ENCODE measurements around the gene CIP2A.

The CIP2A gene

GRCh38 chr3:108562565-108562964 is 26.7 kb downstream of the CIP2A start:
- H3K27ac ChIP-seq (ENCODE audit: low read length): no peak overlapping the region
- H3K4me3 ChIP-seq (ENCODE audit: low read depth in 1 of 2, low read length in 2 of 2): no peak overlapping the region
- H3K27me3 ChIP-seq (ENCODE audit: low read depth, low read length): no peaks in the 10 kb centered on the region
- peaks cover 0 to 4% of the 10 kb centered on the region in 2 donors for H3K36me3 ChIP-seq (ENCODE audit: control insufficient read depth in 1 of 2, insufficient read depth in 2 of 2, low read length in 2 of 2)
- no peaks in the 10 kb centered on the region for H3K9me3 ChIP-seq (ENCODE audit: control insufficient read depth in 1 of 2, low read length in 2 of 2)
- H3K4me1 ChIP-seq (ENCODE audit: control insufficient read depth in 1 of 2, insufficient read depth in 2 of 2, low read length in 2 of 2): no peaks in the 10 kb centered on the region

GRCh38 chr3:108555966-108556581 is 33.2 kb downstream of the CIP2A start:
- Histone ChIP-seq H3K27me3 (ENCODE audit: low read depth, low read length) (no peaks in the 10 kb centered on the region), H3K4me1 (ENCODE audit: control insufficient read depth in 1 of 2, insufficient read depth in 2 of 2, low read length in 2 of 2) (no peaks in the 10 kb centered on the region), H3K27ac (ENCODE audit: low read length) (no peak overlapping the region), H3K9me3 (ENCODE audit: control insufficient read depth in 1 of 2, low read length in 2 of 2) (no peaks in the 10 kb centered on the region), H3K36me3 (ENCODE audit: control insufficient read depth in 1 of 2, insufficient read depth in 2 of 2, low read length in 2 of 2) (peaks cover 0 to 9% of the 10 kb centered on the region in 2 donors), H3K4me3 (ENCODE audit: low read depth in 1 of 2, low read length in 2 of 2) (no peak overlapping the region)

GRCh38 chr3:108554913-108555571 is 34.2 kb downstream of the CIP2A start:
- H3K4me1 ChIP-seq (ENCODE audit: control insufficient read depth in 1 of 2, insufficient read depth in 2 of 2, low read length in 2 of 2): no peaks in the 10 kb centered on the region
- H3K36me3 ChIP-seq (ENCODE audit: control insufficient read depth in 1 of 2, insufficient read depth in 2 of 2, low read length in 2 of 2): peaks cover 0 to 9% of the 10 kb centered on the region in 2 donors
- H3K4me3 ChIP-seq (ENCODE audit: low read depth in 1 of 2, low read length in 2 of 2): no peak overlapping the region
- no peak overlapping the region for H3K27ac ChIP-seq (ENCODE audit: low read length)
- no peaks in the 10 kb centered on the region for H3K9me3 ChIP-seq (ENCODE audit: control insufficient read depth in 1 of 2, low read length in 2 of 2)
- H3K27me3 ChIP-seq (ENCODE audit: low read depth, low read length): no peaks in the 10 kb centered on the region

GRCh38 chr3:108554229-108554628 is 35.0 kb downstream of the CIP2A start:
- no peak overlapping the region for H3K27ac ChIP-seq (ENCODE audit: low read length)
- peaks cover 0 to 5% of the 10 kb centered on the region in 2 donors for H3K36me3 ChIP-seq (ENCODE audit: control insufficient read depth in 1 of 2, insufficient read depth in 2 of 2, low read length in 2 of 2)
- H3K9me3 ChIP-seq (ENCODE audit: control insufficient read depth in 1 of 2, low read length in 2 of 2): no peaks in the 10 kb centered on the region
- no peaks in the 10 kb centered on the region for H3K4me1 ChIP-seq (ENCODE audit: control insufficient read depth in 1 of 2, insufficient read depth in 2 of 2, low read length in 2 of 2)
- H3K4me3 ChIP-seq (ENCODE audit: low read depth in 1 of 2, low read length in 2 of 2): no peak overlapping the region
- no peaks in the 10 kb centered on the region for H3K27me3 ChIP-seq (ENCODE audit: low read depth, low read length)

GRCh38 chr3:108552267-108553159 is 36.7 kb downstream of the CIP2A start:
- no peak overlapping the region for H3K27ac ChIP-seq (ENCODE audit: low read length)
- no peaks in the 10 kb centered on the region for H3K9me3 ChIP-seq (ENCODE audit: control insufficient read depth in 1 of 2, low read length in 2 of 2)
- H3K4me1 ChIP-seq (ENCODE audit: control insufficient read depth in 1 of 2, insufficient read depth in 2 of 2, low read length in 2 of 2): no peaks in the 10 kb centered on the region
- H3K36me3 ChIP-seq (ENCODE audit: control insufficient read depth in 1 of 2, insufficient read depth in 2 of 2, low read length in 2 of 2): peaks cover 0 to 5% of the 10 kb centered on the region in 2 donors
- H3K4me3 ChIP-seq (ENCODE audit: low read depth in 1 of 2, low read length in 2 of 2): no peak overlapping the region
- no peaks in the 10 kb centered on the region for H3K27me3 ChIP-seq (ENCODE audit: low read depth, low read length)

- H3K36me3 ChIP-seq (ENCODE audit: control insufficient read depth in 1 of 2, insufficient read depth in 2 of 2, low read length in 2 of 2): no peaks in the 10 kb centered on the region
- H3K27me3 ChIP-seq (ENCODE audit: low read depth, low read length): no peaks in the 10 kb centered on the region
- H3K4me3 ChIP-seq (ENCODE audit: low read depth in 1 of 2, low read length in 2 of 2): no peak overlapping the region
- no peaks in the 10 kb centered on the region for H3K4me1 ChIP-seq (ENCODE audit: control insufficient read depth in 1 of 2, insufficient read depth in 2 of 2, low read length in 2 of 2)
- H3K27ac ChIP-seq (ENCODE audit: low read length): no peak overlapping the region
- no peaks in the 10 kb centered on the region for H3K9me3 ChIP-seq (ENCODE audit: control insufficient read depth in 1 of 2, low read length in 2 of 2)
Measured at GRCh38 chr3:108548886-108549285, 40.4 kb downstream of the CIP2A start.

GRCh38 chr3:108548304-108548703 is 40.9 kb downstream of the CIP2A start:
- Histone ChIP-seq H3K4me1 (ENCODE audit: control insufficient read depth in 1 of 2, insufficient read depth in 2 of 2, low read length in 2 of 2) (no peaks in the 10 kb centered on the region), H3K36me3 (ENCODE audit: control insufficient read depth in 1 of 2, insufficient read depth in 2 of 2, low read length in 2 of 2) (peaks cover 0 to 5% of the 10 kb centered on the region in 2 donors), H3K27ac (ENCODE audit: low read length) (no peak overlapping the region), H3K27me3 (ENCODE audit: low read depth, low read length) (no peaks in the 10 kb centered on the region), H3K4me3 (ENCODE audit: low read depth in 1 of 2, low read length in 2 of 2) (no peak overlapping the region), H3K9me3 (ENCODE audit: control insufficient read depth in 1 of 2, low read length in 2 of 2) (no peaks in the 10 kb centered on the region)

GRCh38 chr3:108546692-108547091 is 42.5 kb downstream of the CIP2A start:
- Histone ChIP-seq H3K4me1 (ENCODE audit: control insufficient read depth in 1 of 2, insufficient read depth in 2 of 2, low read length in 2 of 2) (no peaks in the 10 kb centered on the region), H3K4me3 (ENCODE audit: low read depth in 1 of 2, low read length in 2 of 2) (peak overlapping the region; percentile 9 to 23), H3K27ac (ENCODE audit: low read length) (no peak overlapping the region), H3K27me3 (ENCODE audit: low read depth, low read length) (no peaks in the 10 kb centered on the region), H3K9me3 (ENCODE audit: control insufficient read depth in 1 of 2, low read length in 2 of 2) (no peaks in the 10 kb centered on the region), H3K36me3 (ENCODE audit: control insufficient read depth in 1 of 2, insufficient read depth in 2 of 2, low read length in 2 of 2) (peaks cover 0 to 7% of the 10 kb centered on the region in 2 donors)

- Histone ChIP-seq H3K36me3 (ENCODE audit: control insufficient read depth in 1 of 2, insufficient read depth in 2 of 2, low read length in 2 of 2) (peaks cover 0 to 7% of the 10 kb centered on the region in 2 donors), H3K4me1 (ENCODE audit: control insufficient read depth in 1 of 2, insufficient read depth in 2 of 2, low read length in 2 of 2) (no peaks in the 10 kb centered on the region), H3K27ac (ENCODE audit: low read length) (peak overlapping the region; percentile 45), H3K27me3 (ENCODE audit: low read depth, low read length) (no peaks in the 10 kb centered on the region), H3K4me3 (ENCODE audit: low read depth in 1 of 2, low read length in 2 of 2) (peak overlapping the region; percentile 9 to 23), H3K9me3 (ENCODE audit: control insufficient read depth in 1 of 2, low read length in 2 of 2) (no peaks in the 10 kb centered on the region)
Measured at GRCh38 chr3:108546247-108546646, 43.0 kb downstream of the CIP2A start.

GRCh38 chr3:108538083-108538482 is 51.2 kb downstream of the CIP2A start:
- Histone ChIP-seq H3K4me1 (ENCODE audit: control insufficient read depth in 1 of 2, insufficient read depth in 2 of 2, low read length in 2 of 2) (no peaks in the 10 kb centered on the region), H3K9me3 (ENCODE audit: control insufficient read depth in 1 of 2, low read length in 2 of 2) (no peaks in the 10 kb centered on the region), H3K36me3 (ENCODE audit: control insufficient read depth in 1 of 2, insufficient read depth in 2 of 2, low read length in 2 of 2) (no peaks in the 10 kb centered on the region), H3K27ac (ENCODE audit: low read length) (no peak overlapping the region), H3K4me3 (ENCODE audit: low read depth in 1 of 2, low read length in 2 of 2) (no peak overlapping the region), H3K27me3 (ENCODE audit: low read depth, low read length) (no peaks in the 10 kb centered on the region)

GRCh38 chr3:108528459-108529252 is 60.6 kb downstream of the CIP2A start:
- Histone ChIP-seq H3K4me3 (ENCODE audit: low read depth in 1 of 2, low read length in 2 of 2) (no peak overlapping the region), H3K27me3 (ENCODE audit: low read depth, low read length) (no peaks in the 10 kb centered on the region), H3K9me3 (ENCODE audit: control insufficient read depth in 1 of 2, low read length in 2 of 2) (no peaks in the 10 kb centered on the region), H3K27ac (ENCODE audit: low read length) (no peak overlapping the region), H3K4me1 (ENCODE audit: control insufficient read depth in 1 of 2, insufficient read depth in 2 of 2, low read length in 2 of 2) (peaks cover 6 to 7% of the 10 kb centered on the region in 2 donors), H3K36me3 (ENCODE audit: control insufficient read depth in 1 of 2, insufficient read depth in 2 of 2, low read length in 2 of 2) (no peaks in the 10 kb centered on the region)

Measured in muscle layer of duodenum (tissue), 2 donors.